Uterus (tissue), 4 donors: ENCODE measurements around the gene FNIP2. TPM values are rescaled to one million over a fixed set of nuclear protein-coding genes. Genes with fewer than 3 reads are reported as not detected.

ENCODE experiments used
- DNase-seq, 2 donors: peaks; one replicate each; pipeline ENCODE4 v3.0.0-alpha.2; 2019 to 2020
- H3K27ac ChIP-seq, 2 donors: fragments of 200-600 bp; sonication (generic); 1 replicate in 1 of 2; 2 replicates in 1 of 2; pipeline ENCODE4 v1.5.1; 2016 to 2018
- H3K27me3 ChIP-seq, 2 donors: fragments of 200-600 bp; sonication (generic); one replicate each; pipeline ENCODE4 v1.5.1; 2018 to 2019; ENCODE audit warnings: control low read depth in 1 of 2
- H3K36me3 ChIP-seq, 2 donors: fragments of 200-600 bp; sonication (generic); one replicate each; pipeline ENCODE4 v1.5.1; 2019; ENCODE audit warnings: control low read depth in 1 of 2
- H3K4me1 ChIP-seq, 2 donors: fragments of 200-600 bp; sonication (generic); one replicate each; pipeline ENCODE4 v1.5.1; 2018 to 2019; ENCODE audit warnings: control low read depth in 1 of 2
- H3K4me3 ChIP-seq, 2 donors: fragments of 200-600 bp; sonication (generic); 1 replicate in 1 of 2; 2 replicates in 1 of 2; pipeline ENCODE4 v1.5.1; 2018 to 2019; ENCODE audit warnings: mild to moderate bottlenecking in 1 of 2
- H3K9me3 ChIP-seq, 2 donors: fragments of 200-600 bp; sonication (generic); one replicate each; pipeline ENCODE4 v1.5.1; 2019; ENCODE audit warnings: control low read depth in 1 of 2
- CTCF ChIP-seq, 4 experiments: fragments of 200-600 bp in 2 of 4; fragments of 450-650 bp in 2 of 4; sonication (generic) in 2 of 4; IDR thresholded peaks; one replicate each; pipeline ENCODE4 v1.5.1; 2016 to 2019; ENCODE audit warnings: antibody characterized with exemption in 4 of 4, mild to moderate bottlenecking in 2 of 4, moderate library complexity in 1 of 4
- POLR2A ChIP-seq, 2 donors: fragments of 450-650 bp; IDR thresholded peaks; one replicate each; pipeline ENCODE4 v1.6.1; 2016; ENCODE audit warnings: antibody characterized with exemption in 2 of 2, mild to moderate bottlenecking in 1 of 2, moderate library complexity in 1 of 2
- intact Hi-C: fragments of 100-400 bp; cut with DNase I; formaldehyde crosslinking; loops from one replicate; pipeline ENCODE4 v1.15.1; 2023; ENCODE audit warnings: low total_unique reads
- total RNA-seq, 4 donors: library from RNA; depleted of rRNA in 3 of 4; stranded (reverse); fragments of >200 nt in 3 of 4; gene quantifications; one replicate each; pipeline versions ENCODE4 v1.1.0 to v1.2.4, GENCODE V29; 2014 to 2023
- donor health status: DM: yes; HTN: yes; CAD: no.

FNIP2 gene
- total RNA-seq, 4 donors from 2014 or later, result 8.5 to 61.9 (median 29.6) TPM

GRCh38 chr4:158724637-158725036 is 44.2 kb upstream of the FNIP2 start:
- no peak for DNase-seq
- no peaks in the 10 kb centered on the region for H3K36me3 ChIP-seq
- intact Hi-C loops, result loop anchor here (5.0 kb wide), 1 partner anchor 123 kb away; no protein-coding TSS in a partner anchor

GRCh38 chr4:158726633-158727032 is 42.2 kb upstream of the FNIP2 start:
- intact Hi-C loops, result loop anchor here (5.0 kb wide), 1 partner anchor 121 kb away; no protein-coding TSS in a partner anchor
- H3K36me3 ChIP-seq, result no peaks in the 10 kb centered on the region
- no peaks in the 10 kb centered on the region for H3K27me3 ChIP-seq
- DNase-seq, result no peak
- peaks cover 0 to 3% of the 10 kb centered on the region in 2 donors for H3K4me1 ChIP-seq
- H3K9me3 ChIP-seq, result no peaks in the 10 kb centered on the region
- H3K27ac ChIP-seq, result no peak overlapping the region
- H3K4me3 ChIP-seq, result no peak overlapping the region
- TF ChIP-seq POLR2A (IDR thresholded peaks at IDR 0.05) (no peak), CTCF (IDR thresholded peaks at IDR 0.05) (no peak)

More at GRCh38 chr4:158724637-158725036, 44.2 kb upstream of the FNIP2 start:
- no peaks in the 10 kb centered on the region for H3K9me3 ChIP-seq
- H3K4me3 ChIP-seq, result no peak overlapping the region
- H3K27me3 ChIP-seq, result no peaks in the 10 kb centered on the region
- H3K27ac ChIP-seq, result no peak overlapping the region
- TF ChIP-seq POLR2A (IDR thresholded peaks at IDR 0.05) (no peak), CTCF (IDR thresholded peaks at IDR 0.05) (no peak)
- H3K4me1 ChIP-seq, result peaks cover 0 to 3% of the 10 kb centered on the region in 2 donors

- DNase-seq, result no peak
- Histone ChIP-seq H3K4me3 (no peak overlapping the region), H3K36me3 (no peaks in the 10 kb centered on the region), H3K4me1 (no peaks in the 10 kb centered on the region), H3K9me3 (no peaks in the 10 kb centered on the region), H3K27me3 (no peaks in the 10 kb centered on the region), H3K27ac (no peak overlapping the region)
- TF ChIP-seq POLR2A (IDR thresholded peaks at IDR 0.05), result no peak
- no peak for TF ChIP-seq CTCF (IDR thresholded peaks at IDR 0.05)
- intact Hi-C loops, result loop anchor here (5.0 kb wide), 1 partner anchor 119 kb away; no protein-coding TSS in a partner anchor
These were observed 40.6 kb upstream of the FNIP2 start for GRCh38 chr4:158728236-158728635.

GRCh38 chr4:158729716-158730559 is 38.9 kb upstream of the FNIP2 start:
- H3K4me1 ChIP-seq, result no peaks in the 10 kb centered on the region
- peak; percentile 50 to 53 for DNase-seq
- no peaks in the 10 kb centered on the region for H3K36me3 ChIP-seq
- intact Hi-C loops, result loop anchor here (5.0 kb wide), 1 partner anchor 117 kb away; no protein-coding TSS in a partner anchor
- H3K27ac ChIP-seq, result no peak overlapping the region
- no peaks in the 10 kb centered on the region for H3K9me3 ChIP-seq
- H3K27me3 ChIP-seq, result no peaks in the 10 kb centered on the region
- TF ChIP-seq CTCF (IDR thresholded peaks at IDR 0.05), result peak; percentile 82 to 94 (median 82)
- no peak for TF ChIP-seq POLR2A (IDR thresholded peaks at IDR 0.05)
- no peak overlapping the region for H3K4me3 ChIP-seq

- no peaks in the 10 kb centered on the region for H3K4me1 ChIP-seq
- H3K27me3 ChIP-seq, result no peaks in the 10 kb centered on the region
- no peak overlapping the region for H3K27ac ChIP-seq
- no peaks in the 10 kb centered on the region for H3K36me3 ChIP-seq
- H3K4me3 ChIP-seq, result no peak overlapping the region
- intact Hi-C loops, result no loop called here
- TF ChIP-seq POLR2A (IDR thresholded peaks at IDR 0.05) (no peak), CTCF (IDR thresholded peaks at IDR 0.05) (no peak)
- DNase-seq, result no peak
- no peaks in the 10 kb centered on the region for H3K9me3 ChIP-seq
These were observed 30.0 kb upstream of the FNIP2 start for GRCh38 chr4:158738866-158739265.
